Activated T-cell treated with anti-CD3 and anti-CD28 coated beads, Interleukin-2, amount 50 U/mL, for 72 hours (primary cell): Measurements from ENCODE around the gene CDK8. TPM values are rescaled to one million over a fixed set of nuclear protein-coding genes. Genes with fewer than 3 reads are reported as not detected.
"Not testable (repeated sequence)": the region's sequence is repeated elsewhere in the genome, so short reads cannot be mapped to it uniquely, and the experiment has no call there.

ENCODE experiments used
- ATAC-seq, 2 donors: fragments of 150-1000 bp; cut with Tn5 transposase; replicated peaks in 1 of 2; 2 replicates each; pipeline ENCODE4 v1.10.0; 2021; ENCODE audit warnings: moderate library complexity in 2 of 2, mild to moderate bottlenecking in 1 of 2
- DNase-seq, 2 donors: peaks; one replicate each; pipeline ENCODE4 v3.0.0; 2021 to 2022; ENCODE audit warnings: mixed read lengths in 1 of 2
- H3K27ac Mint-ChIP-seq: one replicate; pipeline ENCODE4 v1.8.0; 2022; ENCODE audit warnings: mild to moderate bottlenecking, moderate library complexity, mixed read lengths
- H3K27me3 Mint-ChIP-seq: one replicate; pipeline ENCODE4 v1.8.0; 2022; ENCODE audit warnings: low read depth, mixed read lengths
- H3K36me3 Mint-ChIP-seq, 2 donors: one replicate each; pipeline ENCODE4 v1.8.0; 2022; ENCODE audit warnings: mixed read lengths in 2 of 2, mild to moderate bottlenecking in 1 of 2; ENCODE audit not compliant: insufficient read depth in 2 of 2
- H3K4me1 Mint-ChIP-seq: one replicate; pipeline ENCODE4 v1.8.0; 2022; ENCODE audit warnings: low read depth, mixed read lengths
- H3K4me3 Mint-ChIP-seq, 2 donors: one replicate each; pipeline ENCODE4 v1.8.0; 2022; ENCODE audit warnings: mild to moderate bottlenecking in 2 of 2, mixed read lengths in 2 of 2, moderate library complexity in 2 of 2
- H3K9me3 Mint-ChIP-seq, 2 donors: one replicate each; pipeline ENCODE4 v1.8.0; 2022; ENCODE audit warnings: mixed read lengths in 2 of 2
- total RNA-seq, 2 donors: library from RNA; stranded (reverse); gene quantifications; one replicate each; pipeline ENCODE4 v1.2.3, GENCODE V29; 2022

CDK8 gene
- total RNA-seq, 2 donors from 2014 or later, result 21.3 to 25.1 TPM

DNA sequence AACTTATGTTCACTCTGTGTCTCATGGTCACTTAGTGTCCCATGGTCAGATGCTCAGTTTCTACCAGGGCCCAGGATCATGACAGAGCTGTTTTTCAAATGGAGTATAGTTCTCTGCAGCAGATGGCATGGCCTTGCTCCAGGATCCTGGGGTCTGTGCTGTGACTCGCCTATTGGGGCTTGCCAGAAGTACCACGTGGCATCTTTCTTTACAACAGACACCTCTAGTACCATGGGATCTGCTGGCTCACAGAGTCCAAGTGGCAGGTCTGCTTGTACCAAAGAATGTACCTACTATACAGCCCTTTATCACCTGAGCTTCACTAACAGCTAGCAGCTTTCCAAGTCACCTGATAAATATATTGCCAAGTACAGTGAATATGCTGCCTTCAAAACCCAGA, 25.8 kb upstream of the CDK8 start:
- H3K27ac Mint-ChIP-seq, result no peak overlapping the region
- DNase-seq, result no peak
- H3K4me1 Mint-ChIP-seq, result peaks cover 5% of the 10 kb centered on the region
- no peak for ATAC-seq
- H3K36me3 Mint-ChIP-seq, result no peaks in the 10 kb centered on the region
- H3K4me3 Mint-ChIP-seq, result no peak overlapping the region
- H3K9me3 Mint-ChIP-seq, result no peaks in the 10 kb centered on the region
- no peaks in the 10 kb centered on the region for H3K27me3 Mint-ChIP-seq

DNA sequence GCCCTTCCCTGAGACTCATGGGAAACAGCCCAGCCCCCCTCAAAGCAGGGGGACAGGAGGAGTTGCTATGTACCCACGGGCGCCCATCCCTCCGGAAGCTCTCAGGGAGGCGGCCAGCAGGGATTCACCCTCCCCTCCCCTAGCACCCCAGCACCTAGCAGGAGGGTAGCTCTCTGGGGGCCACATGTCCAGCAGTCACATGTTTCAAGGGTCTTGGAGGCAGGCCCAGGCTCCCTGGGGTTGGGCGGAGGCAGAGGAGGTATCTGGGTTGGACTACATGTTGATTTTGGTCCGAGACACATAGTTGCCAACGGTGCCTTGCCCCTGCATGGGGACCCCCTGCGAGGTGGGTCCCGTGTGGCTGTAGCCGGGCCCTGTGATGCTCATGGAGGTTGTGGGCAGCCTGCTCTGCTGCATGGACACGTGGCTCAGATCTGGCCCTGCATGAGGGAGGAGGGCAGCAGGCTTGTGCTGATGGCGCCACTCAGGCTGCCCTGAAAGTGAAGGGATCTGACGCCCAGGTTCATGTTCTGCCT, 24.8 kb upstream of the CDK8 start:
- H3K4me1 Mint-ChIP-seq, result no peaks in the 10 kb centered on the region
- DNase-seq, result no peak
- no peaks in the 10 kb centered on the region for H3K9me3 Mint-ChIP-seq
- no peaks in the 10 kb centered on the region for H3K36me3 Mint-ChIP-seq
- H3K27ac Mint-ChIP-seq, result no peak overlapping the region
- no peak overlapping the region for H3K4me3 Mint-ChIP-seq
- no peak for ATAC-seq
- H3K27me3 Mint-ChIP-seq, result no peaks in the 10 kb centered on the region

DNA sequence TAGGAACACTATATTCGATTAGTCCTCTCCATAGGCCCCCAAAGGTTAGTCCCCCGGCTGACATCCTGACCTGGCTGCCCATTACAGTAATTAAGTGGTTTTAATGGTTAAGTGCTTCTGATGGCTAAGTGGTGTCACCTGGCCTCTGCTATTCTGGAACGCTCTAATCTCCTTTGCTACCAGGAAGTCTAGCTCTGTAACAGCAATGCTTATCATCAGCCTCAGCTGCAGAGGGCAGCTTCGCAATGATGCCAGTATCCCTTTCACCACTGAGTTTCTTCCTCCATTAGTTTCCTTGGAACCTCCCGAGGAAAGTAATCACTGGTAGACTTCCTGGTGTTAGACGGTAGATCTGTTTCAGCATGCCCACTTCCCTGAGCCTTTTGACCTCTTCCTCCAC, 23.2 kb upstream of the CDK8 start:
- DNase-seq (no peak), ATAC-seq (no peak)
- no peaks in the 10 kb centered on the region for H3K4me1 Mint-ChIP-seq
- no peaks in the 10 kb centered on the region for H3K27me3 Mint-ChIP-seq
- no peaks in the 10 kb centered on the region for H3K9me3 Mint-ChIP-seq
- H3K27ac Mint-ChIP-seq, result no peak overlapping the region
- no peak overlapping the region for H3K4me3 Mint-ChIP-seq
- no peaks in the 10 kb centered on the region for H3K36me3 Mint-ChIP-seq

DNA sequence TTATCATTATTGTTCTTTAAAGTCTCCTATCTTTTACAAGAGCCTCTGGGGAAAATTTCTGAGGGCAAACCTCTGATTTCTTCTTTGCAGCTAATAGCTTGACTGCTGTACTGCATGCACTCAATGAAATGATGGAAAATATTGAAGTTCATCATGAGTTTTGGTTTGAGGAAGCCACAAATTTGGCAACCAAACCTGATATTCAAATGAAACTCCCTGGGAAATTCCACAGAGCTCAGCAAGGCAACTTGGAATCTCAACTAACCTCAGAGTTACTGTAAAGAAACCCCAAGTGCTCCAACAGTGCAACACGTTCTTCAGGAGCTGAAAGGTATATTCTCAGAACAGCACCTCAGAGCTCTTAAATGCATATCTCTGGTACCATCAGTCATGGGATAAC, 17.6 kb upstream of the CDK8 start:
- ATAC-seq, result peak in 1 of 2 donors; percentile 13
- no peaks in the 10 kb centered on the region for H3K27me3 Mint-ChIP-seq
- no peak overlapping the region for H3K4me3 Mint-ChIP-seq
- DNase-seq, result no peak
- H3K36me3 Mint-ChIP-seq, result no peaks in the 10 kb centered on the region
- H3K27ac Mint-ChIP-seq, result no peak overlapping the region
- peaks cover 8% of the 10 kb centered on the region for H3K4me1 Mint-ChIP-seq
- H3K9me3 Mint-ChIP-seq, result no peaks in the 10 kb centered on the region

DNA sequence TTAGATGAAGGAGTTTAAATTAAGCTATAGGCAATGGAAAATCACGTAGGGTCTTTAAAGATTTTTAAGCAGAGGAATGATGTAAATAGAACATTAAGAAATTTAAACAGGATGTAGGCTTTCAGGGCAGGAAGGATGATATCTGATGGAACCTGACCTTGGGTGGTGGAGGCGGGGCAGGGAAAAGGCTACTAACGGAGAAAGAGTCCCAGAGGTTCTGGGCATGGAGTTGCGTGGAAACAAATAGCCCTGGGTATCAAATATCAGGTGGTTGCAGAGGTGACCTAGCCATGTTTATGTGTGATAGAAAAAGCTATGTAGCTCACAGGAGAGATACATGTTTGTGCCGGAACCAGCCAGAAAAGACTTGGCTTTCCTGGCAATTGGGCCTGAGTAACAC, 7.8 kb upstream of the CDK8 start:
- DNase-seq, result no peak
- Mint-ChIP-seq H3K36me3 (no peaks in the 10 kb centered on the region), H3K9me3 (peaks cover 0 to 1% of the 10 kb centered on the region in 2 donors), H3K27me3 (no peaks in the 10 kb centered on the region), H3K27ac (no peak overlapping the region), H3K4me3 (no peak overlapping the region), H3K4me1 (no peaks in the 10 kb centered on the region)
- no peak for ATAC-seq

DNA sequence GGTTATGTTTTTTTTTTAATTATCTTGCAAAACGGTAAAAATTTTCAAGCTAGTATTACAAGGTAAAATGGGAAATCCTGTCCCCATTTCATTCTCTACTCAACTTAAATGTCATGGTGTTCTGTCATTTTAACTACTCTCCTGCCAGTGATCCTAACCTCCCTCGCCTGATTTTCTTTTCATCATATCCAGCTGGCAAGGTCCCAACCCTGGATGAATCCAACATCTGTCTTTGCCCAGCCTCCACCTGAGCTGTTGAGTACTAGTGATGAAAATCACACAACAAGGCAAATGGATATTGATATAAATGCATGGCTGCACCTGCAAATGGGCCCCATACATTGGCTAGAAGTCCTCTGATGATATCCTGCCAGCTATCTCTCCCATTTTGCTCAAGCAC, 6.9 kb upstream of the CDK8 start:
- no peaks in the 10 kb centered on the region for H3K27me3 Mint-ChIP-seq
- ATAC-seq (no peak), DNase-seq (no peak)
- H3K4me3 Mint-ChIP-seq, result no peak overlapping the region
- H3K27ac Mint-ChIP-seq, result no peak overlapping the region
- no peaks in the 10 kb centered on the region for H3K4me1 Mint-ChIP-seq
- H3K36me3 Mint-ChIP-seq, result no peaks in the 10 kb centered on the region
- peaks cover 0 to 1% of the 10 kb centered on the region in 2 donors for H3K9me3 Mint-ChIP-seq

DNA sequence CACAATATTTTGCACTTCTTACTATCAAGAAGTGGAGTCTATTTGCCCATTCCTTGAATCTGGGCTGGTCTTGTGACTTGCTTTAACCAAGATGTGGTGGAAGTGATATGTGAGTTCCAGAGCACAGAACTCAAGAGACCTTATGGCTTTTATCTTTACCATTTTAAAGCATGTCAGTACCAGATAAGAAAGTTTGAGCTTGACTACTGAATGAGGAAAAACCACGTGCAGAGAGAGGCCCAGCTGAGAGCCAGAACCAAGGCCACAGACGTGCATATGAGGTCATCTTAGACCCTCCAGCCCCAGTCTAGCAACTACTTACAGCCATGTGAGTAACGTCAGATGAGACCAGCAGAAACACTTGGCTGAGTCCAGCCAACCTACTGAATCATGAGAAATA, 6.3 kb upstream of the CDK8 start:
- Mint-ChIP-seq H3K9me3 (no peaks in the 10 kb centered on the region), H3K4me3 (no peak overlapping the region), H3K36me3 (no peaks in the 10 kb centered on the region), H3K27ac (no peak overlapping the region), H3K4me1 (peaks cover under 1% of the 10 kb centered on the region), H3K27me3 (no peaks in the 10 kb centered on the region)
- ATAC-seq, result no peak
- DNase-seq, result no peak

GRCh38 chr13:26249551-26249950, 4.4 kb upstream of the CDK8 start:
- DNase-seq (no peak), ATAC-seq (no peak)
- Mint-ChIP-seq H3K27ac (no peak overlapping the region), H3K4me3 (no peak overlapping the region), H3K9me3 (no peaks in the 10 kb centered on the region), H3K4me1 (peaks cover 10% of the 10 kb centered on the region), H3K36me3 (peaks cover 2% of the 10 kb centered on the region in 2 donors), H3K27me3 (no peaks in the 10 kb centered on the region)

GRCh38 chr13:26252006-26252405, 1.9 kb upstream of the CDK8 start:
- DNase-seq, H3K4me3 Mint-ChIP-seq, ATAC-seq, H3K9me3 Mint-ChIP-seq, H3K27ac Mint-ChIP-seq, H3K27me3 Mint-ChIP-seq, H3K36me3 Mint-ChIP-seq: not testable (repeated sequence)
- H3K4me1 Mint-ChIP-seq, result peaks cover 32% of the 10 kb centered on the region

DNA sequence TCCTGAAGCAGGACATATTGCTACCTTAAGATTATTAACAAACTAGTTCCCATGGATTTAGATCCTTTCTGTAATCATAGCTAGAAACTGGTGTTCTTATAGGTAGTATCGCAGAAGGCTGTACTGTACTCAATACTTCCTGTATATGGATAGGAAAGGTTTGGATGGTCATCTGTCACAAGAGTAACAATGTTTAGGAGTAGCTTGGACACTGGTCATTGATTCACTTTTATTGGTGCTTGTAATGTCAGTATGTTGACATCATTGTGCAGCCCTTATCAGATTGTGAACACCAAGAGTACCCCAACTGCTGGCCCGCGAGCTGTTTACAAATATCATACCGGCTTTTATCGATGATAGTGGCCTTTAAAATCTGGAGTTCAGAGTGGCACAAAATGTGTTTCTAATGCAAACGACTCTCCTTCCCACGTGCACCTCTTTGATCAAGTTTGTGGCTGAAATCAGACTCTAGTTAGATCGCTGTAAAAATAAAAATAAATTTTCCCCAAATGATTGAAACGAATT, 605 bp upstream of the CDK8 start:
- Mint-ChIP-seq H3K36me3 (peaks cover 2 to 5% of the 10 kb centered on the region in 2 donors), H3K27ac (peak overlapping the region; percentile 18), H3K4me1 (peaks cover 38% of the 10 kb centered on the region), H3K9me3 (no peaks in the 10 kb centered on the region), H3K27me3 (no peaks in the 10 kb centered on the region), H3K4me3 (peak overlapping the region; percentile 79 to 87)
- ATAC-seq, result no peak
- DNase-seq, result no peak

DNA sequence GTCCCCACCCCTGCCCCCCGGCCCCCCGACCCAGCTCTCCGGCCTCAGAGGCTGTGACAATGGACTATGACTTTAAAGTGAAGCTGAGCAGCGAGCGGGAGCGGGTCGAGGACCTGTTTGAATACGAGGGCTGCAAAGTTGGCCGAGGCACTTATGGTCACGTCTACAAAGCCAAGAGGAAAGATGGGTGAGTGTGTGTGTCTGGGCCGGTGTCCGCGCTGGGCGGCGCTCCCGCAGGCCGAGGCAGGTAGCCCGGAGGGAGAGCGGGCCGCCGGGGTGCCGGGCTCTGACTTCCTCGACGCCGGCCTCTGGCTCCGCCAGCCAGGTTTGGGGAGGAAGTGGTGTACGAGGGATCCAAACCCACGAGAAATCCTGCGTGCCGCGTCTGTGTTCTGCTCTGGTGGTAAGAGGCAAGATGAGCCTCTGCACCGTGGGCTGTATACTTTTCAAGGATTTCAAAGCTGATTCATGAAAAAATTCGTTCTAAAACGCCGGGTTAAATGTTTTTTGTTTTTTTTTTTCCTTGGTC, 718 bp downstream of the CDK8 start:
- Mint-ChIP-seq H3K4me3 (peak overlapping the region; percentile 92 to 98), H3K9me3 (no peaks in the 10 kb centered on the region), H3K36me3 (peaks cover 2 to 5% of the 10 kb centered on the region in 2 donors), H3K27ac (peak overlapping the region; percentile 82), H3K27me3 (no peaks in the 10 kb centered on the region), H3K4me1 (peaks cover 38% of the 10 kb centered on the region)
- ATAC-seq, result peak; percentile 36 to 59
- peak; percentile 61 to 69 for DNase-seq

DNA sequence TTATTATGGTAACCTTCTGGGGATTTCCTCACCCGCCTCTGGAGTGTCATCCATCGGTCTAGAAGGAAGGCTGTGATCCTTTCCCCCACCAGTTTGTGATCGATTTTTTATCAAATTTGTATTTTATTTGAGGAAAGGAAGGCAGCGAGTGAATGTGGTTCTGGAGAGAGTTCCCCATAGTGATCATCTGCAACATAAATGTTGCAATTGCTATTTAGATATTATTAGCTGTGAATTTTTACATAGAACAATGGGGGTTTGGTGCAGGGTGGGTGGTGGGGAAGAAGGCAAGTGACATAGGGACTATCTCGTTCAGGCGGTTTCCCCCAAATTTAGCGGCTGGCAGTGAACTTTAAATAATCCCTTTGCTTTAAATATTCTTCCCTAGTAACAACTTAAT, 1.2 kb downstream of the CDK8 start:
- ATAC-seq (no peak), DNase-seq (no peak)
- Mint-ChIP-seq H3K9me3 (no peaks in the 10 kb centered on the region), H3K4me3 (peak overlapping the region; percentile 92 to 98), H3K27me3 (no peaks in the 10 kb centered on the region), H3K36me3 (peaks cover 2 to 5% of the 10 kb centered on the region in 2 donors), H3K27ac (peak overlapping the region; percentile 82), H3K4me1 (peaks cover 38% of the 10 kb centered on the region)

- Mint-ChIP-seq H3K4me3 (peak overlapping the region; percentile 92 to 98), H3K9me3 (no peaks in the 10 kb centered on the region), H3K36me3 (peaks cover 2 to 5% of the 10 kb centered on the region in 2 donors), H3K27ac (peak overlapping the region; percentile 55), H3K4me1 (peaks cover 38% of the 10 kb centered on the region), H3K27me3 (no peaks in the 10 kb centered on the region)
- DNase-seq, result no peak
- ATAC-seq, result no peak
These were observed 1.9 kb downstream of the CDK8 start for GRCh38 chr13:26255691-26256277.

DNA sequence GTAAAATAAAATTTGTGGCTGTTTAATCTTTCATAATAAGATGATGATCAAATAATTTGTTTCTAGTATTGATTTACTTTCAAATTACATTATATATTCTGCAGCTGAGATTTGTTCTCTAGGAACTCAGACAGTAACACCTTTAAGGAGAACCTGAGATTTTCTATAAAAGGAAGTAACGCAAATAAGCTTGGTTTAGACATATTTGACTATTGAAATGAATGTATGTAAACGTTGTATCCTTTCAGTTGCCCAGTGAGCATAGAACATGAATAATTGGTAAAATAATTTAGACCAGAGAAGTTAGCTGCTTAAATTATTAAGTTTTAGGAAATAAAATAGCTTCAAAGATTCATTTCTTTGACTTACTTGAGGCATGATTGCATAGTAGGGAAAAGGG, 3.1 kb downstream of the CDK8 start:
- H3K9me3 Mint-ChIP-seq, result no peaks in the 10 kb centered on the region
- no peak overlapping the region for H3K4me3 Mint-ChIP-seq
- H3K27ac Mint-ChIP-seq, result no peak overlapping the region
- DNase-seq (no peak), ATAC-seq (no peak)
- H3K36me3 Mint-ChIP-seq, result peaks cover 2 to 5% of the 10 kb centered on the region in 2 donors
- peaks cover 43% of the 10 kb centered on the region for H3K4me1 Mint-ChIP-seq
- H3K27me3 Mint-ChIP-seq, result no peaks in the 10 kb centered on the region
